ENCODE data around the gene IFI44. TPM values are rescaled to one million over a fixed set of nuclear protein-coding genes. Genes with fewer than 3 reads are reported as not detected.

IFI44 gene
- total and polyA plus RNA-seq, 9 of the 15 experiments (the other 6 are each of a cell fraction or from before 2014, with no cell fraction given): 0.11 TPM; not detected in 8

DNA sequence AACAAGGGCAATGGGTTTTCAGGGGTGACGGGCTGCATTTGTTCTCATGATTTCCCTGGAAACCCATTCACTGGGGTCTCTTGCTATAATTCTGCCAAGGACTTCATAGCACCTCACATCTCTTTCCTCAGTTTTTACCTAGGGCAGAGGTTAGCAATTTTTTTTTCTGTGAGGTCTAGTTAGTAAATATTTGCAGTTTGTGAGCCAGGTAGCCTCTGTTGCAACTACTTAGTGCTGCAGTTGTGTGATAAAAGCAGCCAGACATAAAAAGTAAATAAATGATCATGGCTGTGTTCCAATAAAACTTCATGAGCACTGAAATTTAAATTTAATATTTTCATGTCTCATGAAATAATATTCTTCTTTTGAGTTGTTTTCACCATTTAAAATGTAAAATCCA is 37.7 kb downstream of the IFI44 start (continued):
- TF ChIP-seq CBFA2T3 (IDR thresholded peaks at IDR 0.05) (no peak), SIX5 (IDR thresholded peaks at IDR 0.05; ENCODE audit: borderline replicate concordance in 1 of 2, insufficient read depth in 1 of 2, low read depth in 1 of 2, low read length in 2 of 2) (no peak), NR3C1 (CRISPR knock-in tag; IDR thresholded peaks at IDR 0.05) (no peak), SIN3A (IDR thresholded peaks at IDR 0.05; ENCODE audit: borderline replicate concordance in 2 of 2, control insufficient read depth in 1 of 2, low read depth in 2 of 2, low read length in 2 of 2) (no peak), GABPA (tag; conservative IDR thresholded peaks at IDR 0.05; ENCODE audit: low read depth) (no peak), OTX1 (CRISPR knock-in tag; IDR thresholded peaks at IDR 0.05) (no peak), ZNF23 (CRISPR knock-in tag; IDR thresholded peaks at IDR 0.05) (no peak), JUN (IDR thresholded peaks at IDR 0.05; ENCODE audit: borderline replicate concordance, low read depth, low read length) (no peak), JUN (CRISPR knock-in tag; IDR thresholded peaks at IDR 0.05; ENCODE audit: borderline replicate concordance) (no peak), KLF1 (tag; IDR thresholded peaks at IDR 0.05) (no peak), PATZ1 (CRISPR knock-in tag; IDR thresholded peaks at IDR 0.05; ENCODE audit: borderline replicate concordance) (no peak), ZNF785 (CRISPR knock-in tag; IDR thresholded peaks at IDR 0.05) (no peak)
- TF ChIP-seq, protein P1, sequence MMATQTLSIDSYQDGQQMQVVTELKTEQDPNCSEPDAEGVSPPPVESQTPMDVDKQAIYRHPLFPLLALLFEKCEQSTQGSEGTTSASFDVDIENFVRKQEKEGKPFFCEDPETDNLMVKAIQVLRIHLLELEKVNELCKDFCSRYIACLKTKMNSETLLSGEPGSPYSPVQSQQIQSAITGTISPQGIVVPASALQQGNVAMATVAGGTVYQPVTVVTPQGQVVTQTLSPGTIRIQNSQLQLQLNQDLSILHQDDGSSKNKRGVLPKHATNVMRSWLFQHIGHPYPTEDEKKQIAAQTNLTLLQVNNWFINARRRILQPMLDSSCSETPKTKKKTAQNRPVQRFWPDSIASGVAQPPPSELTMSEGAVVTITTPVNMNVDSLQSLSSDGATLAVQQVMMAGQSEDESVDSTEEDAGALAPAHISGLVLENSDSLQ (IDR thresholded peaks at IDR 0.05): no peak

Measured in K562 (cell line).